AG10803 (cell line): ENCODE measurements around the gene PDXK.

Source experiments
- DNase-seq: peaks from one replicate; pipeline ENCODE4 v3.0.0; 2010; ENCODE audit warnings: low read depth
- H3K4me3 ChIP-seq: 2 replicates; pipeline ENCODE4 v1.5.1; 2011; ENCODE audit warnings: mild to moderate bottlenecking, low read length, control low read depth
- CTCF ChIP-seq: conservative IDR thresholded peaks from 2 replicates; pipeline ENCODE4 v1.5.1; 2011; ENCODE audit warnings: mild to moderate bottlenecking, low read length, control low read depth, inconsistent platforms

The PDXK gene

GRCh38 chr21:43754948-43755781 is 36.2 kb downstream of the PDXK start:
- no peak for DNase-seq
- TF ChIP-seq CTCF, result no peak
- H3K4me3 ChIP-seq, result no peak overlapping the region

- no peak for TF ChIP-seq CTCF
- no peak for DNase-seq
- H3K4me3 ChIP-seq, result no peak overlapping the region
These were observed 37.1 kb downstream of the PDXK start for GRCh38 chr21:43755820-43756594.

- H3K4me3 ChIP-seq, result no peak overlapping the region
- DNase-seq, result no peak
- no peak for TF ChIP-seq CTCF
These were observed 38.7 kb downstream of the PDXK start for GRCh38 chr21:43757601-43758000.

- no peak for TF ChIP-seq CTCF
- H3K4me3 ChIP-seq, result no peak overlapping the region
- DNase-seq, result peak; percentile 49
These were observed 39.2 kb downstream of the PDXK start for GRCh38 chr21:43758111-43758641.

- no peak for TF ChIP-seq CTCF
- no peak overlapping the region for H3K4me3 ChIP-seq
- DNase-seq, result no peak
These were observed 39.9 kb downstream of the PDXK start for GRCh38 chr21:43758811-43759210.

GRCh38 chr21:43759651-43760050 is 40.7 kb downstream of the PDXK start:
- H3K4me3 ChIP-seq, result no peak overlapping the region

More at GRCh38 chr21:43759651-43760050, 40.7 kb downstream of the PDXK start:
- no peak for DNase-seq
- TF ChIP-seq CTCF, result no peak
